GM23248 (cell line): ENCODE measurements around the gene PPA2. TPM values are rescaled to one million over a fixed set of nuclear protein-coding genes. Genes with fewer than 3 reads are reported as not detected.

Experiments
- DNase-seq: peaks from one replicate; pipeline ENCODE4 v3.0.0-alpha.2; 2015
- H2AFZ ChIP-seq: fragments of 200-600 bp; sonication (generic); 2 replicates; pipeline ENCODE4 v1.6.1; 2016; ENCODE audit warnings: antibody characterized with exemption
- H3F3A ChIP-seq: fragments of 200-600 bp; sonication (generic); 2 replicates; pipeline ENCODE4 v1.6.1; 2016; ENCODE audit warnings: mild to moderate bottlenecking, antibody characterized with exemption, mixed run types; ENCODE audit not compliant: insufficient read depth
- H3K27ac ChIP-seq: fragments of 200-600 bp; sonication (generic); 2 replicates; pipeline ENCODE4 v1.5.1; 2016; ENCODE audit warnings: mild to moderate bottlenecking
- H3K27me3 ChIP-seq: fragments of 200-600 bp; sonication (generic); replicated peaks from 2 replicates; pipeline ENCODE4 v1.6.1; 2016; ENCODE audit warnings: mild to moderate bottlenecking; ENCODE audit not compliant: insufficient read depth
- H3K36me3 ChIP-seq: fragments of 200-600 bp; sonication (generic); 2 replicates; pipeline ENCODE4 v1.6.1; 2016; ENCODE audit warnings: low read depth, mild to moderate bottlenecking
- H3K4me1 ChIP-seq: fragments of 200-600 bp; sonication (generic); 2 replicates; pipeline ENCODE4 v1.6.1; 2016; ENCODE audit warnings: mild to moderate bottlenecking; ENCODE audit not compliant: insufficient read depth
- H3K4me2 ChIP-seq: fragments of 200-600 bp; sonication (generic); one replicate; pipeline ENCODE4 v1.6.1; 2016; ENCODE audit warnings: mild to moderate bottlenecking; ENCODE audit not compliant: unreplicated experiment
- H3K4me3 ChIP-seq: fragments of 200-600 bp; sonication (generic); 2 replicates; pipeline ENCODE4 v1.5.1; 2016; ENCODE audit warnings: mild to moderate bottlenecking
- H3K79me2 ChIP-seq: fragments of 200-600 bp; sonication (generic); 2 replicates; pipeline ENCODE4 v1.6.1; 2016; ENCODE audit warnings: mild to moderate bottlenecking; ENCODE audit not compliant: insufficient read depth
- H3K9ac ChIP-seq: fragments of 200-600 bp; sonication (generic); 2 replicates; pipeline ENCODE4 v1.6.1; 2016; ENCODE audit warnings: mild to moderate bottlenecking
- H3K9me2 ChIP-seq: fragments of 200-600 bp; sonication (generic); 2 replicates; pipeline ENCODE4 v1.6.1; 2016; ENCODE audit warnings: mixed run types, mild to moderate bottlenecking, moderate library complexity; ENCODE audit not compliant: insufficient read depth
- H3K9me3 ChIP-seq: fragments of 200-600 bp; sonication (generic); one replicate; pipeline ENCODE4 v1.6.1; 2017; ENCODE audit warnings: low read depth
- H4K20me1 ChIP-seq: fragments of 200-600 bp; sonication (generic); 2 replicates; pipeline ENCODE4 v1.6.0; 2016; ENCODE audit not compliant: insufficient read depth
- EZH2 ChIP-seq: fragments of 200-600 bp; sonication (generic); IDR thresholded peaks from 2 replicates; pipeline ENCODE4 v1.6.1; 2018; ENCODE audit warnings: antibody characterized with exemption, mild to moderate bottlenecking; ENCODE audit not compliant: insufficient read depth, poor library complexity, severe bottlenecking
- EZH2phosphoT487 ChIP-seq: fragments of 200-600 bp; sonication (generic); IDR thresholded peaks from 2 replicates; pipeline ENCODE4 v1.6.1; 2018; ENCODE audit warnings: antibody characterized with exemption, moderate library complexity, mild to moderate bottlenecking, low read depth; ENCODE audit not compliant: insufficient read depth
- WGBS, 2 experiments: methylation state at CpG; one replicate each; pipeline ENCODE4 v1.1.6; 2015 to 2017; ENCODE audit warnings: low lambda C conversion rate in 2 of 2, low coverage in 1 of 2; ENCODE audit errors: missing lambda C conversion rate in 2 of 2; 5-methylcytosine and 5-hydroxymethylcytosine counted together
- in situ Hi-C: fragments of 300-500 bp; cut with MboI; formaldehyde crosslinking; loops from 2 replicates; pipeline ENCODE4 v1.15.0; 2020
- polyA plus RNA-seq: library from polyadenylated mRNA; unstranded; fragments of >200 nt; fragmentation: Nextera tagmentation; extraction: Ambion mirVana; gene quantifications from 2 replicates; pipeline ENCODE4 v1.2.1, GENCODE V29; 2016
- total RNA-seq: library from RNA; depleted of rRNA; stranded (reverse); fragments of >200 nt; shearing (Covaris generic); gene quantifications from 2 replicates; pipeline ENCODE4 v1.2.3, GENCODE V29; 2014

Gene PPA2
- total and polyA plus RNA-seq, 2 experiments from 2014 or later = 37.5 to 114 TPM

GRCh38 chr4:105433421-105433820 lies 40.4 kb downstream of the PPA2 start:
- H2AFZ ChIP-seq = no peak overlapping the region
- in situ Hi-C loops = no loop called here
- H3K4me1 ChIP-seq = no peaks in the 10 kb centered on the region
- H3K27me3 ChIP-seq = no peaks in the 10 kb centered on the region
- H3K27ac ChIP-seq = no peak overlapping the region
- H3F3A ChIP-seq = no peaks in the 10 kb centered on the region
- no peaks in the 10 kb centered on the region for H4K20me1 ChIP-seq
- DNase-seq = no peak
- no peaks in the 10 kb centered on the region for H3K9me2 ChIP-seq
- TF ChIP-seq EZH2phosphoT487 = no peak
- no peak for TF ChIP-seq EZH2
- H3K4me3 ChIP-seq = no peak overlapping the region
- no peaks in the 10 kb centered on the region for H3K79me2 ChIP-seq
- H3K36me3 ChIP-seq = peaks cover 21% of the 10 kb centered on the region
- H3K4me2 ChIP-seq = no peak overlapping the region
- H3K9ac ChIP-seq = no peak overlapping the region
- 82 to 92% methylated on average over 3 of the region's 3 CpGs for WGBS, 2 experiments
- H3K9me3 ChIP-seq = no peaks in the 10 kb centered on the region

DNA sequence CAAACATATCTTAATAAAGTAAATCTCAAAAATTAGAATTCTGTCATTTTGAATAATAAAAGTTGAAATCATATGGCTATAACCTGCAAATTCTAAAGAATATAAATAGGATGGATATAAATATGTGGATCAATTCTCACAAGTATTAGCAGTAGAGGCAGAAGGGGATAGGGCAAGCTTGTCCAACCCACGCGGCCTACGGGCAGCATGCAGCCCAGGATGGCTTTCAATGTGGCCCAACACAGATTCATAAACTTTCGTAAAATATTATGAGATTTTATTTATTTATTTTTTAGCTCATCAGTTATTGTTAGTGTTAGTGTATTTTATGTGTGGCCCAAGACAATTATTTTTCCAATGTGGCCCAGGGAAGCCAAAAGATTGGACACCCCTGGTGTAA lies 41.4 kb downstream of the PPA2 start:
- 97 to 98% methylated on average over 4 of the region's 4 CpGs for whole genome bisulfite sequencing, 2 experiments
- no peaks in the 10 kb centered on the region for H3K79me2 ChIP-seq

DNA sequence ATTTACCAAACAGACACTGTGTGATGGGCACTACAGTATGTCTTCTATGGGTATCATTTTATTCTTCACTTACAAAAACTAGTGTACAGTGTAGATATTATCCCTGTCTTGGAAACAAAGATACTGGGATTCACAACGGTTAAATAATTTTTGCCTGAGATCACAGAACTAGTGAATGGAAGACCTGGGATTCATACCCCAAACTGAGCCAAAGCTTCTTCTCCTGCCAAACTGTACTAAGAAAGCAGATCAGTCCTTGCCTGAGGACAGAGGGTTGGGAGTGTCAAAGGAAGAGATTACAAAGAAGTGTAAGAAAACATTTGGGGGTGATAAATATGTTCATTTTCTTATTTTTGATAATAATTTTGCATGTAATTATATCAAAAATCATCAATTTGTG lies 43.1 kb downstream of the PPA2 start:
- 0 to 3% methylated on average over 1 of the region's 1 CpG for WGBS, 2 experiments
- Histone ChIP-seq H4K20me1 (no peaks in the 10 kb centered on the region), H3K9ac (no peak overlapping the region), H3K4me3 (no peak overlapping the region), H3K27me3 (no peaks in the 10 kb centered on the region), H3K4me2 (no peak overlapping the region), H2AFZ (no peak overlapping the region), H3K27ac (no peak overlapping the region), H3K79me2 (no peaks in the 10 kb centered on the region), H3K36me3 (peaks cover 6% of the 10 kb centered on the region), H3K4me1 (no peaks in the 10 kb centered on the region), H3K9me3 (no peaks in the 10 kb centered on the region), H3K9me2 (no peaks in the 10 kb centered on the region), H3F3A (no peaks in the 10 kb centered on the region)
- in situ Hi-C loops = no loop called here
- DNase-seq = no peak
- TF ChIP-seq EZH2phosphoT487 (no peak), EZH2 (no peak)

More for the DNA sequence above, 41.4 kb downstream of the PPA2 start:
- Histone ChIP-seq H3K9me3 (no peaks in the 10 kb centered on the region), H2AFZ (no peak overlapping the region), H3K4me3 (no peak overlapping the region), H3K27ac (no peak overlapping the region), H3F3A (no peaks in the 10 kb centered on the region), H3K9ac (no peak overlapping the region), H3K9me2 (no peaks in the 10 kb centered on the region), H3K4me2 (no peak overlapping the region), H3K27me3 (no peaks in the 10 kb centered on the region), H3K4me1 (no peaks in the 10 kb centered on the region), H4K20me1 (no peaks in the 10 kb centered on the region), H3K36me3 (peaks cover 19% of the 10 kb centered on the region)
- no peak for TF ChIP-seq EZH2
- no peak for TF ChIP-seq EZH2phosphoT487
- in situ Hi-C loops = no loop called here
- no peak for DNase-seq

GRCh38 chr4:105426187-105426897 lies 47.5 kb downstream of the PPA2 start:
- Histone ChIP-seq H3K27me3 (no peaks in the 10 kb centered on the region), H3K4me2 (no peak overlapping the region), H4K20me1 (no peaks in the 10 kb centered on the region), H3F3A (no peaks in the 10 kb centered on the region), H3K4me1 (no peaks in the 10 kb centered on the region), H3K79me2 (no peaks in the 10 kb centered on the region), H3K36me3 (peaks cover 6% of the 10 kb centered on the region; the same call in 1 of the 2 replicates), H3K27ac (no peak overlapping the region), H3K9me3 (no peaks in the 10 kb centered on the region), H3K9me2 (no peaks in the 10 kb centered on the region), H2AFZ (no peak overlapping the region), H3K4me3 (no peak overlapping the region), H3K9ac (no peak overlapping the region)
- 87 to 90% methylated on average over 12 of the region's 12 CpGs for WGBS, 2 experiments
- in situ Hi-C loops = no loop called here
- TF ChIP-seq EZH2phosphoT487 (no peak), EZH2 (no peak)
- no peak for DNase-seq
